HepG2 (cell line): ENCODE measurements around the gene VPS25. TPM values are rescaled to one million over a fixed set of nuclear protein-coding genes. Genes with fewer than 3 reads are reported as not detected.
A peak's percentile ranks its signal among the peaks of the same experiment; 100 is the strongest.

Experiments
- ATF3 ChIP-seq: sonication (generic); formaldehyde crosslinking; IDR thresholded peaks from 2 replicates; pipeline ENCODE4 v1.4.0; 2020; ENCODE audit warnings: missing genetic modification reagents
- DPF2 ChIP-seq: sonication (generic); formaldehyde crosslinking; IDR thresholded peaks from 2 replicates; pipeline ENCODE4 v1.4.0; 2020; ENCODE audit warnings: mild to moderate bottlenecking, low read depth, missing genetic modification reagents, borderline replicate concordance
- ERF ChIP-seq: IDR thresholded peaks from 2 replicates; pipeline ENCODE4 v1.6.1; 2018; ENCODE audit warnings: missing biosample characterization, missing genetic modification reagents
- FOXA1 ChIP-seq, 2 experiments: fragments of 450-650 bp in 1 of 2; sonication (generic) in 1 of 2; formaldehyde crosslinking in 1 of 2; IDR thresholded peaks; 2 replicates each; pipeline versions ENCODE4 v1.4.0 to v1.6.1; 2016 to 2020; ENCODE audit warnings: missing genetic modification reagents in 1 of 2
- HIC2 ChIP-seq: sonication (generic); formaldehyde crosslinking; IDR thresholded peaks from 2 replicates; pipeline ENCODE4 v1.9.0; 2022; ENCODE audit warnings: low read depth, missing genetic modification reagents
- HOXD1 ChIP-seq: sonication (generic); formaldehyde crosslinking; IDR thresholded peaks from 2 replicates; pipeline ENCODE4 v1.5.0; 2020; ENCODE audit warnings: missing genetic modification reagents
- IKZF1 ChIP-seq: fragments of 450-650 bp; IDR thresholded peaks from 2 replicates; pipeline ENCODE4 v1.7.1; 2016
- NONO ChIP-seq, 2 experiments: fragments of 450-650 bp in 1 of 2; sonication (generic) in 1 of 2; formaldehyde crosslinking in 1 of 2; IDR thresholded peaks in 1 of 2; conservative IDR thresholded peaks in 1 of 2; 2 replicates each; pipeline versions ENCODE4 v1.6.1 to v1.8.0; 2017 to 2022; ENCODE audit warnings: mild to moderate bottlenecking in 1 of 2, missing genetic modification reagents in 1 of 2, moderate library complexity in 1 of 2
- NR2F6 ChIP-seq, 2 experiments: IDR thresholded peaks; 2 replicates each; pipeline ENCODE4 v1.6.1; 2016; ENCODE audit warnings: antibody characterized with exemption in 1 of 2, mild to moderate bottlenecking in 1 of 2
- PHF8 ChIP-seq: sonication (generic); formaldehyde crosslinking; IDR thresholded peaks from 2 replicates; pipeline ENCODE4 v1.5.0; 2020; ENCODE audit warnings: missing genetic modification reagents
- PRMT3 ChIP-seq: sonication (generic); formaldehyde crosslinking; IDR thresholded peaks from 2 replicates; pipeline ENCODE4 v1.8.1; 2022; ENCODE audit warnings: low read depth, mild to moderate bottlenecking, moderate library complexity, missing genetic modification reagents, borderline replicate concordance
- RBM22 ChIP-seq: fragments of 200-400 bp; formaldehyde crosslinking; optimal IDR thresholded peaks from 2 replicates; pipeline ENCODE3; 2017; ENCODE audit warnings: mild to moderate bottlenecking, low read length, moderate library complexity
- RORA ChIP-seq: sonication (generic); formaldehyde crosslinking; IDR thresholded peaks from 2 replicates; pipeline ENCODE4 v1.5.0; 2020; ENCODE audit warnings: mild to moderate bottlenecking, missing genetic modification reagents, moderate library complexity
- ZBTB1 ChIP-seq: sonication (generic); formaldehyde crosslinking; IDR thresholded peaks from 2 replicates; pipeline ENCODE4 v1.4.0; 2020; ENCODE audit warnings: missing genetic modification reagents, borderline replicate concordance
- ZNF451 ChIP-seq: sonication (generic); formaldehyde crosslinking; IDR thresholded peaks from 2 replicates; pipeline ENCODE4 v1.5.0; 2020; ENCODE audit warnings: mild to moderate bottlenecking, missing genetic modification reagents
- ZNF552 ChIP-seq: sonication (generic); formaldehyde crosslinking; IDR thresholded peaks from 2 replicates; pipeline ENCODE4 v1.9.0; 2022; ENCODE audit warnings: missing genetic modification reagents, mild to moderate bottlenecking, borderline replicate concordance
- ZNF580 ChIP-seq: IDR thresholded peaks from 2 replicates; pipeline ENCODE4 v1.6.1; 2016; ENCODE audit warnings: low read depth, borderline replicate concordance
- ZNF891 ChIP-seq: sonication (generic); formaldehyde crosslinking; IDR thresholded peaks from 2 replicates; pipeline ENCODE4 v1.5.0; 2020; ENCODE audit warnings: mild to moderate bottlenecking, missing genetic modification reagents
- polyA plus RNA-seq, 8 experiments: library from polyadenylated mRNA; depleted of rRNA in 3 of 8; stranded (reverse) in 7 of 8; unstranded in 1 of 8; fragments of >200 nt; fragmentation: Illumina TruSeq in 4 of 8; extraction: Trizol in 4 of 8; gene quantifications; 2 replicates each; pipeline versions ENCODE4 v1.2.1 to v1.2.3, GENCODE V29; 2011 to 2016; ENCODE audit warnings: low read depth in 4 of 8, missing spikeins in 1 of 8, mixed read lengths in 1 of 8; ENCODE audit not compliant: insufficient read depth in 1 of 8
- total RNA-seq, 5 experiments: library from RNA; depleted of rRNA; stranded (reverse); fragments of >200 nt; fragmentation: Illumina TruSeq; extraction: Trizol; gene quantifications; 2 replicates each; pipeline ENCODE4 v1.2.3, GENCODE V29; 2016; ENCODE audit warnings: low read depth in 1 of 5
- TF ChIP-seq, protein P1 (sequence below): sonication (generic); formaldehyde crosslinking; IDR thresholded peaks from 2 replicates; pipeline ENCODE4 v1.4.0; 2020; ENCODE audit warnings: mild to moderate bottlenecking, missing genetic modification reagents
- TF ChIP-seq, protein P2 (sequence below): IDR thresholded peaks from 2 replicates; pipeline ENCODE4 v1.6.1; 2016
- TF ChIP-seq, protein P3 (sequence below): sonication (generic); formaldehyde crosslinking; IDR thresholded peaks from 2 replicates; pipeline ENCODE4 v1.5.1; 2020; ENCODE audit warnings: missing genetic modification reagents, mild to moderate bottlenecking, borderline replicate concordance

The VPS25 gene
- total and polyA plus RNA-seq, 2 of the 13 experiments (the other 11 are each of a cell fraction or from before 2014, with no cell fraction given) = 161 to 249 TPM

- TF ChIP-seq ERF (CRISPR knock-in tag) (no peak; the same call in 1 of the 2 replicates), ZNF580 (CRISPR knock-in tag) (0 out of 2 replicates have a peak, but pooled peaks have one; percentile 46), NONO (IDR thresholded peaks at IDR 0.05) (no peak), NONO (CRISPR knock-in tag; conservative IDR thresholded peaks at IDR 0.05) (peak; percentile 5; the same call in 1 of the 2 replicates), HOXD1 (CRISPR knock-in tag) (no peak), ATF3 (CRISPR knock-in tag) (no peak), IKZF1 (no peak), ZNF891 (peak; percentile 47; the same call in 1 of the 2 replicates), PRMT3 (no peak), ZNF552 (CRISPR knock-in tag) (no peak), RBM22 (peak; percentile 58), DPF2 (CRISPR knock-in tag) (0 out of 2 replicates have a peak, but pooled peaks have one; percentile 41), HIC2 (no peak), ZNF451 (CRISPR knock-in tag) (no peak), NR2F6 (IDR thresholded peaks at IDR 0.05) (no peak), NR2F6 (CRISPR knock-in tag; IDR thresholded peaks at IDR 0.05) (no peak), RORA (CRISPR knock-in tag) (no peak), FOXA1 (IDR thresholded peaks at IDR 0.05) (no peak), FOXA1 (CRISPR knock-in tag; IDR thresholded peaks at IDR 0.05) (no peak), ZBTB1 (no peak), PHF8 (CRISPR knock-in tag) (peak; percentile 33; the same call in 1 of the 2 replicates)
- TF ChIP-seq, protein P1, sequence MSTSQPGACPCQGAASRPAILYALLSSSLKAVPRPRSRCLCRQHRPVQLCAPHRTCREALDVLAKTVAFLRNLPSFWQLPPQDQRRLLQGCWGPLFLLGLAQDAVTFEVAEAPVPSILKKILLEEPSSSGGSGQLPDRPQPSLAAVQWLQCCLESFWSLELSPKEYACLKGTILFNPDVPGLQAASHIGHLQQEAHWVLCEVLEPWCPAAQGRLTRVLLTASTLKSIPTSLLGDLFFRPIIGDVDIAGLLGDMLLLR (CRISPR knock-in tag) = peak; percentile 80; the same call in 1 of the 2 replicates
- TF ChIP-seq, protein P2, sequence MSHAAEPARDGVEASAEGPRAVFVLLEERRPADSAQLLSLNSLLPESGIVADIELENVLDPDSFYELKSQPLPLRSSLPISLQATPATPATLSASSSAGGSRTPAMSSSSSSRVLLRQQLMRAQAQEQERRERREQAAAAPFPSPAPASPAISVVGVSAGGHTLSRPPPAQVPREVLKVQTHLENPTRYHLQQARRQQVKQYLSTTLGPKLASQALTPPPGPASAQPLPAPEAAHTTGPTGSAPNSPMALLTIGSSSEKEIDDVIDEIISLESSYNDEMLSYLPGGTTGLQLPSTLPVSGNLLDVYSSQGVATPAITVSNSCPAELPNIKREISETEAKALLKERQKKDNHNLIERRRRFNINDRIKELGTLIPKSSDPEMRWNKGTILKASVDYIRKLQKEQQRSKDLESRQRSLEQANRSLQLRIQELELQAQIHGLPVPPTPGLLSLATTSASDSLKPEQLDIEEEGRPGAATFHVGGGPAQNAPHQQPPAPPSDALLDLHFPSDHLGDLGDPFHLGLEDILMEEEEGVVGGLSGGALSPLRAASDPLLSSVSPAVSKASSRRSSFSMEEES (CRISPR knock-in tag) = no peak
- TF ChIP-seq, protein P3, sequence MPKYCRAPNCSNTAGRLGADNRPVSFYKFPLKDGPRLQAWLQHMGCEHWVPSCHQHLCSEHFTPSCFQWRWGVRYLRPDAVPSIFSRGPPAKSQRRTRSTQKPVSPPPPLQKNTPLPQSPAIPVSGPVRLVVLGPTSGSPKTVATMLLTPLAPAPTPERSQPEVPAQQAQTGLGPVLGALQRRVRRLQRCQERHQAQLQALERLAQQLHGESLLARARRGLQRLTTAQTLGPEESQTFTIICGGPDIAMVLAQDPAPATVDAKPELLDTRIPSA (CRISPR knock-in tag) = no peak
Measured at GRCh38 chr17:42780851-42781638, 7.8 kb downstream of the VPS25 start (continued).
